Cerebellar cortex (tissue), 1 donor: ENCODE results near the gene SLC38A11.
"Not testable (repeated sequence)": the region's sequence is repeated elsewhere in the genome, so short reads cannot be mapped to it uniquely, and the experiment has no call there.

Experiments used
- DNase-seq: peaks from one replicate; pipeline ENCODE4 v3.0.0-alpha.2; 2015; ENCODE audit warnings: low spot score

The SLC38A11 gene

DNA sequence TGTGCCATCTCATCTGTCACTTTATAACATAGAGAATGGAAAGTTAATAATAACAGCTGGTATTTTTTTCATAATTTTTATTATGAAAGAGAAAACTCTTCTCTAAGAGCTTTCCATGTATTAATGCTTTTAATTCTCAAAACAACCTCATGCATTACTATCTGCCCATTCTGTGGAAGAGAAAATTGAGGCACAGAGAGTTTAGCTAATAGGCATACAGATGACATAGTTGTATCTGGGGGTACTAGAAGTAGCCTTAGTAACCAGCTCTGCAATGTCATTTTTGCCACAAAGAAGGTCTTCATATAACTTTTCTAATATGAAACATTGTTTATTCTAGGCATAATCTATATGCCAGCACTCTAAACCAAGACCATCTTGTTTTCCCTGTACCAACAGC, 77.4 kb downstream of the SLC38A11 start:
- no peak for DNase-seq

DNA sequence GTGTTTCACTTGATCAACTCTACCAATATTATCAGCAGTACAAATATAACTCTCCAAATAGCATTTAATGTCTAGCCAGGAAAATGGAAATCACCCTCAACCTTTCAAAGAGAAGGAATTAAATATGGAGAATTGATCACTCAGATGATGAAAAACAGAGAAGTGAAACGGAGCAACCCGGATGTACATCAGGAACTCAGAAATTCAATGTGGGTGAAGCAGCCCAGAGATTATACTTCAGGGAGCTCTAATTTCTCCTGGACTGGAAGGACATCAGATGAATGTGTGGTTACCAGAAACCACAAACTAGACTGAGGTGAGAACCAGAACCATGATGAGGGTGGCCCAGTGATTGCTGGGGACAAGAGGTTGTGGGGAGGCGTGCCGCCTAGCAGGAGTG, 78.2 kb downstream of the SLC38A11 start:
- no peak for DNase-seq

- no peak for DNase-seq
These were observed 79.8 kb downstream of the SLC38A11 start for GRCh38 chr2:164875334-164876205.

GRCh38 chr2:164873210-164873908, 82.0 kb downstream of the SLC38A11 start:
- DNase-seq: no peak

GRCh38 chr2:164871404-164871803, 83.9 kb downstream of the SLC38A11 start:
- no peak for DNase-seq

DNA sequence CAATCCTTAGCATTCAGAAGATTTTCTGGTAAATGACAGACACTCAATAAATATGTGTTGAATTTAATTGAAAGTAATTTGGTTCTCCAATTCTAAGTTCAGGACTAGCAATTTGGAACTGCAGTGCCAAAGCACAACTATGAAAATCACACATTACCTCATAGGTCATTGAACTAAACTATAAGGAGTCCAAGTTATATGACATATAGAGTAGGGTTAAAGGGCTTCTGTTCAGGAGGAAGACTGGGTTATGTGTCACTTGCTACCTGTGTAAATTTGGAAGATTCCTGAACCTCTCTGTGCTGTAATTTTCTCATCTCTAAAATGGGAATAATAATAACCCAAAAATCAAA, 85.9 kb downstream of the SLC38A11 start:
- no peak for DNase-seq

DNA sequence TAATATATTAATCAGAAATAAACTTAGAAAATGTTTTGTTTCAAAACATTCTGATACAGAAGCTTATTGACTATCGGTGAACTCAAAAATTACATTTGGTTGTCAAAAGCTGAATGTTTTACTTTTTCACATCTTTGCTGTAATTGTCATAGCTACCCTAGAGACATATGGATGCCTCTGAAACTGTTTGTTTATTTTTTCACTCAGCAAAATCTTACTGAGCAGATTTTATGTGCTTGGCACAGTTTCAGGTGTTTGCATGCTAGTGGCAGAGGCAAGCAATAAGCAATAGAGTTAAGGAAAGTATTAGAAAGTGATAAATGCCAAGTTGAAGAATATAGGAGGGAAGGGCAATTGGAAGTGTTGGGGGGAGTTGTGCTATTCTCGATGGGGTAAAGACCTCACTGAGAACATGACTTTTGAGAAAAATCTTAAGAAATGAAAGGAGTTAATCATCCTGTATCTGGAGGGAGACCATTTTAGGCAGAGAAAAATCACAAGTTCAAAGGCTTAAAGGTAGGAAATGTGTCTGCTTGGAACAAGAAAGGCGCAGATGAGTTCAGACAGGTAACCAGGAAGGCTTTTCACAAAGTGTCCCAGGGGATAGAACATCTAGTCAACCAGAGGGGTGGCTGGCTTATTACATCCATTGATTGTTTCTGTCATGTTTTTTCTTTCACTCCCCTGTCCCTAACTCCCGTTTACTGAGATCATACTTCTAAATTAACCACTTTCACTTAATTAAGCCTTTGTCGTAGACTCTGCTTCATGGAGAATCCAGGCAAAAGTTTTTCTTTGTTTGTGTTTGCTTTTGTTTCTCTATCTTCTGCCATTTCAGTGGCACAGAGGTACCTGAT, 86.5 kb downstream of the SLC38A11 start:
- no peak for DNase-seq

DNA sequence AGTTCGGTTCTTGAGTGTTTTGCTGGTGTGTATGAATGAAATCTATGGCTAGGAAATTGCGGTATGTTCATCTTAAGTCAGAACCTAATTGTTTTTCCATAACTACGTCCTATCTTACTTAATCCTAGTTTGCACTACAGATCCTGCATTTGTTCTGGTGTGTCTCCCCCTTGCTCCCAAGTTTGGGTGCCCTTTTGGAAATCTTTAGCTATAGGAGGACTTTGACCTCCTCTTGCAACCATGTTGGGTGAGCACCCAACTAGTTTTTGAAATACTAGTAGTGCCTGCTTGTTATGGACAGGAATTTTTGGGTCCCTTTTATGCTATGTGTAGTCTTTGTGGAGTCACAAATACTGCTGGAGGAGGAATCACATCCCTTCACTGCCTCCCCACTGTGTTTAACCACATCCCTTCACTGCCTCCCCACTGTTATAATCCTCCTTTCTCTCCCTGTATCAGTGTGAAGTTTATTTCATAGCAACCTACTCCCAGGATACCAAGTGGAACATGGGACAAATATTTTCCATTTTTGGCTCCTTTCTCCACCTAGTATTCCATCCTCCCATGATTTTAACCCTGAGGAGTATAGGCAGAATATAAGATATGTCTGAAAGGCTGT, 87.4 kb downstream of the SLC38A11 start:
- no peak for DNase-seq

- not testable (repeated sequence) for DNase-seq
These were observed 88.9 kb downstream of the SLC38A11 start for GRCh38 chr2:164866381-164866780.

DNA sequence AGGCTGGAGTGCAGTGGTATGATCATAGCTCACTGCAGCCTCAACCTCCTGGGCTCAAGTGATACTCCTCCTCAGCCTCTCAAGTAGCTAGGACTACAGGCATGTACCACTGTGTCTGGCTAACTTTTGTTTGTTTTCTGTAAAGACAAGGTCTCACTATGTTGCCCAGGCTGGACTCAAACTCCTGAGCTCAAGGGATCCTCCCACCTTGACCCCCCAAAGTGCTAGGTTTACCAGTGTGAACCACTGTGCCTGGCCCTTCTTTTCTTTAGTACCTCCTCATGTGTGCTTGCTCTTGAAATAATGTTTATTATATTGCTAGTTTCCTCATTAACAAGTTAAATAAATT, 94.7 kb downstream of the SLC38A11 start:
- no peak for DNase-seq

- not testable (repeated sequence) for DNase-seq
These were observed 95.2 kb downstream of the SLC38A11 start for GRCh38 chr2:164859906-164860693.

- no peak for DNase-seq
These were observed 96.0 kb downstream of the SLC38A11 start for GRCh38 chr2:164859251-164859818.

- DNase-seq: no peak
These were observed 103.2 kb downstream of the SLC38A11 start for GRCh38 chr2:164852086-164852485.

- no peak for DNase-seq
These were observed 105.1 kb downstream of the SLC38A11 start for GRCh38 chr2:164850235-164850634.

GRCh38 chr2:164849506-164849905, 105.8 kb downstream of the SLC38A11 start:
- no peak for DNase-seq

DNA sequence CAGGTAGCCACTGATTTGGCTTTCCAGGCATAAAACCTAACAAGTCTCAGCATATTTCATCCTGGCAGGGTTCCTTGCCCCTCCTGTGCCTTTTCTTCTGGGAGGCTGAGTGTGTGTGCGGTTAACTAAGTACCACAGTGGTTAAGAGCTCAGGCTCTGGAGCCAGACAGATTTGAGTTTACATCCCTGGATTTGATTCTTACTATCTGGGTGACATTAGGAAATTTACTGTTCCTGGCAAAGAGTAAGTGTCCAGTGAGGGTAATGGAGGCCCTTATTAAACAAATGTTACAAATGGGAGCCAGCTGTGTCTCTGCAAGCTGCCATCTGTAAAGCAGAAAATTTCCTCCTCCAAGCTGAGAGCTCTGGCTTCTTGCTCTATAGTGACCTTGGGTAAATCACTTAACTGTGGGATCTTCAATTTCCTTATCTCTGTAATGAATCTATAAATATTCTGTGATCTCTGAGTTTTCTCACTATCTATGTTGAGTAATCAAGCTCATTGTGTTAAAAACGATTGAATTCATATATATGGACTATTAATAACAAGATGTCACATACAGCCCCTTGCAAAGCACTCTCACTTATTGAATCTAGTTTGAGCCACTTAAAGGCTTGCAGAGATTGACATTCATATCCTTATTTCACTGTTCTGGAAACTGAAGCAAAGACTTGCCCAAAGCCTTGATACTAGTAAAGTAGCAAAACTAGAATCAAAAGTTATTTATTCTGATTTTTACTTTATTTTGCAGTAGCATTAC, 107.2 kb downstream of the SLC38A11 start:
- no peak for DNase-seq

DNA sequence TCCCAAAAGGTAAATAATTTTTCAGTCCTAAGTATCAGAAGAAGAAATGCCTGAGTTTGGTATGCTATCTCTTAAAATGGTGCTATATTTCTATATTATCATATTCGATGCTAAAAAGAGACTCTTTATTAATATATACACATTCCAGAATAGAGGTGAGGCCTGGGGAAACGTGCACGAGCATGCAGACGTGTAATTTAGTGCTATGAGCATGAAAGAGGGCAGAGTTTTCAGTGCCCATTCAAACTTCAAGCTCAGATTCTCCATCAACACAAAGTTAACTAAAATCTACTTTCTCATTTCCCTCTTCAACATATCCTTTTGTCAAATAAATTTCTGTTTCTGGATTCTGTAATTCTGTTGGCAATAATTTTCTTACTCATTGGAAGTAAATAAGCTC, 108.0 kb downstream of the SLC38A11 start:
- DNase-seq: no peak

DNA sequence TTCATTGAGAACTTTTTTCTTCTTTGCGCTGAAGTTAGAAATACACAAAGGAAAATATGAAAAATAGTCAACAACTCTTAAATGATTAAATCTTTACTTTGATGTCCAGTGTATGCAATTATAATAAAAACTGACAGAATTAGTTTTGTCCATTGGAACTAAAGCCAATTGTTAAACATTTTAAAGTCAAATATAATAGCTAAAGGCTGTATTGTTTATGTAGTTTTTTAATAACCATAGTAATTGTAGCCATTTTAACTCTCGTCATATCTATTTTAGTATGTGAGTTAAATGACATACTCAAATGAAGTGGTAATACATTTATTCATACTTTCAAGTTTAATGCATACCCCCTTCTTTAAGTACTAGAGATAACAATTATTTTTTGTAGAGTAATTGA, 109.0 kb downstream of the SLC38A11 start:
- no peak for DNase-seq
